CD4-positive, alpha-beta T cell treated with Interleukin-15 for 1 hour (primary cell): Measurements from ENCODE around the gene THAP9.
"Not testable (repeated sequence)": the region's sequence is repeated elsewhere in the genome, so short reads cannot be mapped to it uniquely, and the experiment has no call there.

ENCODE experiments used
- DNase-seq: peaks from one replicate; pipeline ENCODE4 v3.0.0-alpha.2; 2020

The THAP9 gene

DNA sequence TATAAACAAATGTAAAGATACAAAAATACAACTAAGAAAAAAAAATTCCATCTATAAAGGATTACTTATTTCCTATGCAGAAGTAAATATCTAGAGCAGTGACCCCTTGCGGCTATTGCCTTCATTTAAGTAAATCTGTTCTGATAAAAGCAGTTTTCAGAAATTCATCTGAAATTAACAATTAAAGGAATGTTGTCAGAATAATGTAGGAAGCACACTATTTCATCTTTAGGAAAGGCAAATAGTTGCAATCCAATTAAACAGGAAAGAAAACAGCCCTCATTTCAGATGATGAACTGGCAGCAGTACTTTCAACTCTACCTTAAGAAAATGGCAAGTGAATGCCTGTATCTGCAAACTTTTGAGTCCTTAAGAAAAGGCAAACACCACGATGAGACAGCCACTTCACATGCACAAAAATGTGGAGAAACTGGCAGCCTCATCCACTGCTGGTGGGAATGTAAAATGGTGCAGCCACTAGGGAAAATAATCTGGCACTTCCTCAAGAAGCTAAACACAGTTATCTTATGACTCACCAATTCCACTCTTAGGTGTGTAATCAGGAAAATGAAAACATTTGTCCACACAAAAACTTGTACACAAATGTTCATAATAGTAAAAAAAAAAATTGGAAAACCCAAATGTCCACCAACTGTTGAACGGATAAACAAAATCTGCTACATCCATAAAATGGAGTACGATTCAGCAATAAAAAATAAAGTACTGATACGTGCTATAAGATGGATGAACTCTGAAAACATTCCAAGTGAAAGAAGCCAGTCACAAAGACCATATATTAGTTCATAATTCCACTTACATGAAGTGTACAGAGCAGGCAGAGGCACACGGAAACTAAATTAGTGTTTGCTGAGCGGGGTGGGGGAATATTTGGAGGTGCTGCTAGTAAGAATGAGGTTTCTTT lies 2.0 kb upstream of the THAP9 start:
- DNase-seq = no peak

GRCh38 chr4:82899374-82900065 lies 1.0 kb upstream of the THAP9 start:
- no peak for DNase-seq

GRCh38 chr4:82900066-82900410 lies 497 bp upstream of the THAP9 start:
- DNase-seq = no peak

- no peak for DNase-seq
Observed at GRCh38 chr4:82901183-82901718, 716 bp downstream of the THAP9 start.

- no peak for DNase-seq
Observed at GRCh38 chr4:82903737-82904136, 3.2 kb downstream of the THAP9 start.

DNA sequence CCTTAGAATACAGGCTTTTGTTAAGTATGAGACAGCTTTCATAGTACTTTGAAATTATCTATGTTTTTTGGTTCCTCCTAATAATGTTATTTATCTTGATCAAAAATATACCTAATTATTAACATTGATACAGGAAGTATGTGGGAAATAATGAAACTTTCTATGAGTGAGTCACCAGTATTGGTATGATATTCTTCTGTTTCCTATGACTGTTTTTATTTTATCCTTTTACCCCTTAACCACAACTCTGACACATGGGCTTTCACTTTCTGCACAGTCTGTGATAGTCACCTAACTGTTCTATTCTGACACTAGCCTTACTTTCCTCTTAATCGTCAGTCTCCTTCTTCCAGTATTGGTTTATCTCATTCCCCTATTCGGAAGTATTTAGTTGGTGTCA lies 4.7 kb downstream of the THAP9 start:
- DNase-seq = no peak

DNA sequence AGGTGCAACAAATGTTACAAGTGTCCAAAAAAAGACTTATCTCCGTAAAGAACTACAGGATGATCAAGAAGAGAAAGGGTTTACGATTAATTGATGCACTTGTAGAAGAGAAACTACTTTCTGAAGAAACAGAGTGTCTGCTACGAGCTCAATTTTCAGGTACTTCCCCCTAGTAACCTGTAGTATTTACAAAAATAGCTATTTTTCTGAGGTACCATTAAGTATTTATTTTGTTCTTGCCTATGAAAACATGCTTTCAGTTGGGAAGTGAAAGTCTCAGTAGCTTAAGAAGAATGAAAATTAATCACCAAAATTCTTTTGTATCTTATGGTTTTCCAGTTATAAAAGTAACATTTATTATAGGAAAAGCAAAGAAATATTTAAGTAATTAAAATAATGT lies 5.9 kb downstream of the THAP9 start:
- no peak for DNase-seq

- no peak for DNase-seq
Observed at GRCh38 chr4:82909326-82909725, 8.8 kb downstream of the THAP9 start.

DNA sequence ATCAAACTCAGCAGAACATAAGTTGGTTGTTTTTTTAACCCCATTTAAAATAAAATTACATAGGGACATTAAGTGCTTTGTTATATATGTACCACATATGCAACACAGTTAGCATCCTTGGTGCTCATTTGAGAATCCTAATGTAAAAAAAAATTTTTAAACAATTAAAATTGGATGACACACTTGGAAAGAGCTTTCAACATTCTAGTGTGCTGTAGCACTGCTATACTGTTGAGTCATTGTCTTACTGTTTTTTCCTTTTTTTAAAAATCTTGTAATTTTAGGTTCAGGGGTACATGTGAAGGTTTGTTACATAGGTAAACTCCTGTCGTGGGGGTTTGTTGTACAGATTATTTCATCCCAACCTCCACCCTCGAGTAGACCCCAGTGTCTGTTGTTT lies 12.8 kb downstream of the THAP9 start:
- no peak for DNase-seq

GRCh38 chr4:82913968-82914367 lies 13.4 kb downstream of the THAP9 start:
- not testable (repeated sequence) for DNase-seq

- DNase-seq = no peak
Observed at GRCh38 chr4:82918091-82918490, 17.6 kb downstream of the THAP9 start.

DNA sequence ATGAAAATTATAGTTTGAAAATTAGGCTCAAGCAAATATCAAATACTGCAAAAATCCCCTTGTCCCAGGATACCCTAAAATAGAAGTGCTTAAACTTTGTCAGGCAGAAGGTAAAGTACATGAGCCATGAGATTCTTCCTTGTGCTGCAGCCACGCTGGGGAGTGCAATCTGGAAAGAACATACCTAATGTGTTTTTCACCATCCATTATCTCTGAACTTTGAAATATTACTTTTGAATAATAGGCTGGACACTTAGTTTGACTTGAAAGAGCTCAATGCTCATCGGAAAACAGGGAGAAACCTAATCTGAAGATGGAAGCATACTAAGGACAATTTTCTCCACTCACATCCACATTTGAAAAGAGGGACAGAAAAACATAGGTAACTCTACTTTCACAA lies 18.9 kb downstream of the THAP9 start:
- DNase-seq = no peak

DNA sequence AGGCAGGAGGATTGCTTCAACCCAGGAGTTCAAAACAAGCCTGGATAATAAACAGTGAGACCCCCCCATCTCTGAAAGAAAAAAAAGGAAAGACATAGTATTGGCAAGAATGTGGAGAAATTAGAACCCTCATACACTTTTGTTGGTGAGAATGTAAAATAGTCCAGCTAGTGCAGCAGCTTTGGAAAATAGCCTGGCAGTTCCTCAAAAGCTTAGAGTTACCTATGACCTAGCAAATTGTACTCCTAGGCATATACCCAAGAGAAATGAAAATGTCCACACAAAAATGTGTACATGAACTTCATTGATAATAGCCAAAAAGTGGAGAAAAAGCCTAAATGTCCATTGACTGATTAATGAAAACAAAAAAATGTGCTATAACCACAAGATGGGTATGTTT lies 21.3 kb downstream of the THAP9 start:
- DNase-seq = no peak

- no peak for DNase-seq
Observed at GRCh38 chr4:82930848-82931755, 30.6 kb downstream of the THAP9 start.

DNA sequence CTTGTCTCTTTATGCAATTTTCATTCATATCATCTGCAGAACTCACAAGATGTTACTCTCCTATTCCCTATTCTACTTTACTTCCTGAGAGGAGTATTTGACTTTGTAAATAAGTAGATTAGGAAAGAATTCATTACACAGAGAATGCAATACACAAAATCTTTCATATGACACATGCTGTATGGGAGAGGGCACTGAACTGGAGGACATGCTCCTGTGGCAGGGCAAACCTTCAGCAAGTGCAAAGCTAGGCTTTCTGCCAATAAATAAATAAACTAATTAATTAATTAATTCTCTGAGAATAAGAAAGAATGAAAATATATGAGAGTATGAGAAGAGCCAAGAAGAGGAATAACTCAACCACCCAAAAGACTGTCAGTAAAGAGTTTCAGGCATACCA lies 33.9 kb downstream of the THAP9 start:
- DNase-seq = no peak

GRCh38 chr4:82939414-82939813 lies 38.9 kb downstream of the THAP9 start:
- DNase-seq = no peak

- DNase-seq = no peak
Observed at GRCh38 chr4:82947498-82947897, 47.0 kb downstream of the THAP9 start.

DNA sequence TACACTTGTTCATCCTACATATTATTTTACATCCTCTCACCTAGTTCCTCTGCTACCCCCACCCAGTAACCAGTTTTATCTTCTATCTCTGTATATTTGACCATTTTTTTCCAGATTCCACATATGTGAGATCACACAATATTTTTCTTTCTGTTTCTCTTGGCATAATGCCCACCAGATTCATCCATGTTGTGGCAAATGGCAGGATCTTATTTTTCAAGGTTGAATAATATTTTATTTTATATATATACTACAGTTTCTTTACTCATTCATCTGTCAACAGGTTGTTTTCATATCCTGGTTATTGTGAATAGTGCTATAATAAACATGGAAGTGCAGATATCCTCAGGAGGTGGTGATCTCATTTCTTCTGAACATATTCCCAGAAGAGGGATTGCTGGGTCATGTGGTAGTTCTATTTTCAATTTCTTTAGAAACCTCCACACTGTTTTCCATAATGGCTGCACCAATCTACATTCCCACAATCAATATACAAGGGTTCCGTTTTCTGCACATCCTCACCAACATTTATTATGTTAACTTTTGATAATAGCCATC lies 48.2 kb downstream of the THAP9 start:
- DNase-seq = no peak

GRCh38 chr4:82951196-82951595 lies 50.7 kb downstream of the THAP9 start:
- DNase-seq = no peak

DNA sequence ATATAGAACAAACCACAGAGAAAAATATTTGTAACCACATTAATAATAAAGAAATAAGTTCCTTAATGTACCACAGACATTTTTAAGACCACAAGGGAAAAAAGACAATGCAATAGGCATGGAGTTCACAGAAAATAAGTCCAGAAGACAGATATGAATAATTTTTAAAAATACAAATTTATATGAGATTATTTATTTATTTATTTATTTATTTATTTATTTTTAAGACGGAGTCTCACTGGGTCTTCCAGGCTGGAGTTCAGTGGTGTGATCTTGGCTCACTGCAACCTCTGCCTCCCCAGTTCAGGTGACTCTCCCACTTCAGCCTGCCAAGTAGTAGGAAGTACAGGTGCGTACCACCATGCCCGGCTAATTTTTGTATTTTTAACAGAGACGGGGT lies 53.7 kb downstream of the THAP9 start:
- DNase-seq = no peak

- DNase-seq = no peak
Observed at GRCh38 chr4:82957045-82957444, 56.5 kb downstream of the THAP9 start.

- DNase-seq = no peak
Observed at GRCh38 chr4:82965763-82966162, 65.2 kb downstream of the THAP9 start.

- DNase-seq = no peak
Observed at GRCh38 chr4:82968972-82969371, 68.4 kb downstream of the THAP9 start.
